ENCODE results near the gene AGBL4.
A peak's percentile ranks its signal among the peaks of the same experiment; 100 is the strongest.

- TF ChIP-seq POLR2A (IDR thresholded peaks at IDR 0.05) (no peak), CTCF (IDR thresholded peaks at IDR 0.05) (peak in 2 of 6 experiments; percentile 20 to 36)
Measured at GRCh38 chr1:48869116-48869893, 1154.4 kb downstream of the AGBL4 start.
